Measurements from ENCODE around the gene RAD51B. TPM values are rescaled to one million over a fixed set of nuclear protein-coding genes. Genes with fewer than 3 reads are reported as not detected.

Gene RAD51B
- total and polyA plus RNA-seq, 2 experiments from 2014 or later: 10.1 to 18.0 TPM

- H3K9me2 ChIP-seq (replicated peaks; ENCODE audit: insufficient read depth): no peaks in the 10 kb centered on the region
- no peaks in the 10 kb centered on the region for H3K36me3 ChIP-seq (replicated peaks; ENCODE audit: insufficient read depth, low read depth)
- no peaks in the 10 kb centered on the region for H3K27me3 ChIP-seq
- H3K27ac ChIP-seq: peak overlapping the region; percentile 46
- H3K9me3 ChIP-seq (ENCODE audit: low read depth): peaks cover 7% of the 10 kb centered on the region
- H3K4me1 ChIP-seq (ENCODE audit: insufficient read depth): peaks cover 5% of the 10 kb centered on the region
- WGBS (ENCODE audit: low lambda C conversion rate, missing lambda C conversion rate): 83% methylated on average over 2 of the region's 2 CpGs
- no peak overlapping the region for H2AFZ ChIP-seq
- no peak overlapping the region for H3K4me3 ChIP-seq
- TF ChIP-seq EZH2 (IDR thresholded peaks at IDR 0.05; ENCODE audit: borderline replicate concordance) (no peak), EZH2phosphoT487 (IDR thresholded peaks at IDR 0.05; ENCODE audit: low read depth, severe bottlenecking, unreplicated experiment) (no peak), CTCF (IDR thresholded peaks at IDR 0.05; ENCODE audit: poor library complexity) (no peak)
- H3K79me2 ChIP-seq: no peaks in the 10 kb centered on the region
- H3K4me2 ChIP-seq: no peak overlapping the region
- no peaks in the 10 kb centered on the region for H4K20me1 ChIP-seq (ENCODE audit: insufficient read depth, poor library complexity, severe bottlenecking)
- no peak for DNase-seq (ENCODE audit: low spot score)
Observed at GRCh38 chr14:67951529-67952135, 132.1 kb downstream of the RAD51B start.

- no peak for TF ChIP-seq EZH2phosphoT487 (IDR thresholded peaks at IDR 0.05; ENCODE audit: low read depth, severe bottlenecking, unreplicated experiment)
- no peak for TF ChIP-seq CTCF (IDR thresholded peaks at IDR 0.05; ENCODE audit: poor library complexity)
- TF ChIP-seq EZH2 (IDR thresholded peaks at IDR 0.05; ENCODE audit: borderline replicate concordance): no peak
- WGBS (ENCODE audit: low lambda C conversion rate, missing lambda C conversion rate): 84% methylated on average over 2 of the region's 2 CpGs
Observed at GRCh38 chr14:67952381-67952780, 132.8 kb downstream of the RAD51B start.

GRCh38 chr14:67952786-67953185 lies 133.2 kb downstream of the RAD51B start:
- Histone ChIP-seq H3K79me2 (no peaks in the 10 kb centered on the region), H3K27ac (peak overlapping the region; percentile 46), H3K36me3 (replicated peaks; ENCODE audit: insufficient read depth, low read depth) (no peaks in the 10 kb centered on the region), H3K27me3 (no peaks in the 10 kb centered on the region), H3K4me2 (no peak overlapping the region), H3K4me1 (ENCODE audit: insufficient read depth) (peaks cover 5% of the 10 kb centered on the region), H4K20me1 (ENCODE audit: insufficient read depth, poor library complexity, severe bottlenecking) (no peaks in the 10 kb centered on the region), H3K9me3 (ENCODE audit: low read depth) (peaks cover 7% of the 10 kb centered on the region), H3K4me3 (no peak overlapping the region), H2AFZ (no peak overlapping the region), H3K9me2 (replicated peaks; ENCODE audit: insufficient read depth) (no peaks in the 10 kb centered on the region)
- DNase-seq (ENCODE audit: low spot score): no peak
- TF ChIP-seq EZH2 (IDR thresholded peaks at IDR 0.05; ENCODE audit: borderline replicate concordance) (no peak), CTCF (IDR thresholded peaks at IDR 0.05; ENCODE audit: poor library complexity) (no peak), EZH2phosphoT487 (IDR thresholded peaks at IDR 0.05; ENCODE audit: low read depth, severe bottlenecking, unreplicated experiment) (no peak)

More at GRCh38 chr14:67952381-67952780, 132.8 kb downstream of the RAD51B start:
- Histone ChIP-seq H3K4me3 (no peak overlapping the region), H3K4me2 (no peak overlapping the region), H3K4me1 (ENCODE audit: insufficient read depth) (peaks cover 5% of the 10 kb centered on the region), H3K9me2 (replicated peaks; ENCODE audit: insufficient read depth) (no peaks in the 10 kb centered on the region), H3K9me3 (ENCODE audit: low read depth) (peaks cover 7% of the 10 kb centered on the region), H3K79me2 (no peaks in the 10 kb centered on the region), H2AFZ (no peak overlapping the region), H4K20me1 (ENCODE audit: insufficient read depth, poor library complexity, severe bottlenecking) (no peaks in the 10 kb centered on the region), H3K27ac (peak overlapping the region; percentile 46), H3K27me3 (no peaks in the 10 kb centered on the region), H3K36me3 (replicated peaks; ENCODE audit: insufficient read depth, low read depth) (no peaks in the 10 kb centered on the region)
- DNase-seq (ENCODE audit: low spot score): no peak

All from hepatocyte (in vitro differentiated cells).